Midbrain (tissue), 1 donor: ENCODE results near the gene S1PR3.

Experiments
- DNase-seq: peaks from one replicate; lab custom pipeline; 2025; lab: John Stamatoyannopoulos, UW

S1PR3 gene

DNA sequence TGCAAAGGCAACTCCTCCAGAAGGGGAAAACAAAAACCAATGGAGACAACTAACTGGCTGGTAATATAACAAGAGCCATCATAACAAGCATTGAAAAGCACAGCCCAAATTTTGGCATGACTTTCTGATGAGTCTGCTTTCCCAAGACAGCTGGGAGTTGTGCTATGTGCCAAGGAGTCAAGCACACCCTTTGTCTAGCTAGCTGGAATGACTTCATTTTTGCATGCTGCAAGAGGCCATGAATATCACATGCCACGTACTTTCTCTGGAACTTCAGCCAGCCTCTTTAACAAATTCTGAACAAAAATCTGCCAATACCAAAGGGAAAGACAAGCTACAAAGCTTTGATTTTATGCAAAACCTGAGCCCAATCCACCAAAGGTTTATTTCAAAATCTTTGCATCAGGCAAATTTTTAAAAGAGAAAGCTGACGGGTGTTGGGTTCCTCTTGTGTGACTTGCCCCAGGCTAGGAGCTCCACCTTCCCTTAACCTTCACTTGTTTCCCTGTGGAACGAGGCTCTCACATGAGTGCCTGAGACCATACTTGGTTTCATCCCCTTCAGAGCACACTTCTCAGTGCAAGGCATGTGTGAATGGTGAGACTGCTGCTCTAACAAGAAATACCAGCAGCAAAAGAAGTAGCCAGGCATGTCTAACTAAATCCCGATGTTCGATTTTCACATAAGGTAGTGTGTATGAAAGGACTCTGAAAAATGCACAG, 47.3 kb downstream of the S1PR3 start:
- DNase-seq = peak; percentile 71

DNA sequence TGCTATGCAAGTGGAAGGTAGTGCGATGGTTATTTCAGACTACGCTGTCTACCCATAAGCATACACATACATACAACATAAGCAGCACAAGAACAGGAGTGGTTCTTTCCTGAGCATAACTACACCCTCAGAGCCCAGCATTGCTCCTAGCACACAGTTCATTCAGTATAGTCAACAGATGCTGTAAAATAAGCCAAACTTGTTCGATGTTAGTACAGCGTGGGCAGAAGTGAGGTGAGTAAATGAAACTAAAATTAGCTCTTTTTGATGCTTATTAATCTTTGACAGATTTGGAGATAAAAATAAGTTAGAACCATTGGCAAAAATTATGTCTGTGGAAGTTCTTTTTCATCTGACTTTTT, 47.8 kb downstream of the S1PR3 start:
- DNase-seq = no peak

DNA sequence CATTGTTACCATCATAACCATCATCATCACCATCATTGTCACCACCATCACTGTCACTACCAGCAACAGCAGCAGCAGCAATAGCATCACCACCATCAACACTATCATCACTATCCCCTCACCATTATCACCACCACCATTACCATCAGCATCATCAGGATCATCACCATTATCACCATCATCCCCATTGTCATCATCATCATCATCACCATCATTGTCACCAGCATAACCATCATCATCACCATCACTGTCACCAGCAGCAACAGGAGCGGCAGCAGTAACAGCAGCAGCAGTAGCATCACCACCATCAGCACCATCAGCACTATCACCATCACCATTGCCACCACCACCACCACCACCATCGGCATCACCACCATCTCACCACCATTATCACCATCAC, 48.4 kb downstream of the S1PR3 start:
- no peak for DNase-seq

- DNase-seq = no peak
These were observed 51.7 kb downstream of the S1PR3 start for GRCh38 chr9:89042984-89043383.

DNA sequence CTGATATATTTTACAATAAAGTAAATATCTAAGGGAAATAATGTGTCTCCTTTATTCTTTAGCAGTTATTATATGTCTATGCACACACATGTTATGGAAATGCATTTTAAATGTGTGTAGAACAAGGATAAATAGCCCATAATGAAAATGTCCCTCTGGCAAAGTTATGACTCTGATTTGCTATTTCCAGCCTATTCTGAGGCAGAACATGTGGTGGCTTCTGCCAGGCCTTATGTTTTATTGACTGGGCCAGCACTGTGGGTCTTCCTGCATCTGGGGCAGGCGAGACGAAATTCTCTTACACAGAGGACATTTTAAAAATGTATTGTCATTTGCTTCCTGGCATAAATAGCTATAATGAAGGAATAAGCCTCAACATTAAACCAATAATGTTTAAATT, 52.8 kb downstream of the S1PR3 start:
- DNase-seq = no peak

DNA sequence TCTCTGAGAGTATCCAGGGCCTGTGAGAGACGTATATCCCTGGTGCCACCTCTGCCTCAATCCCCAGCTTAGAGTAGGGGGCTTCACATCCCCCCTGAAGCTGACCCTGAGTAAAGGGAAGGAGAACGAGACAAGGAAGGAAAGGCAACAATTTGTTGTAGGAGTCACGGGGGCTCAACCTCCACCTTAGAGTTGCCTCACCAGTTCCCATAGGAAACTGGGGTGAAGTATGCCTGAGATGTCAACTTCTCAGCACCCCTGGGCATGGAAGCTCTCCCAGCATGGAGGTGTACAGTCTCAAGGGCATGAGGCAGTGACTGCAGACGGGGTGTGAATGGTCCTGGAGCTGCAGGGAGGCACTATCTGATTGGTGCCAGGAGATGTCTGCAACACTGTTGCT, 53.6 kb downstream of the S1PR3 start:
- no peak for DNase-seq

DNA sequence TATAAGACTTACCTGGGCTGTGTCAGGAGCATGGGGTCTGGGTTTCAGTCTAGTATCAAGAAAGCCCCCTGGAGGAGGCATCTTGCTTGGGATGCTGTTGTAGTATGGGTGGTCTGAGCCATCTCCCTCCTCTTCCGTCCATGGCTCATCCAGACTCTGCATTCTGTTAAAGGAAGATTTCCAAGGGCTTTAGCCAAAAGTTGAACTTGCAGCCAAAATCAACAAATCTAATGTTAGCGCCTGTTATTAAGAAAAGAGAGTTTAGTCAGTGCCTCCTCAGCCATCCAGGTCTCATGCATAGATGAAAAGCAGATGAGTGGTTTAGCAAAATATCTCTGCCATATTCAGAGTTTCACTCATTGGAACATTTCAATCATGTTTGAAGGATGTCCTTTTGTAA, 55.6 kb downstream of the S1PR3 start:
- no peak for DNase-seq

GRCh38 chr9:89047667-89048066, 56.4 kb downstream of the S1PR3 start:
- no peak for DNase-seq

DNA sequence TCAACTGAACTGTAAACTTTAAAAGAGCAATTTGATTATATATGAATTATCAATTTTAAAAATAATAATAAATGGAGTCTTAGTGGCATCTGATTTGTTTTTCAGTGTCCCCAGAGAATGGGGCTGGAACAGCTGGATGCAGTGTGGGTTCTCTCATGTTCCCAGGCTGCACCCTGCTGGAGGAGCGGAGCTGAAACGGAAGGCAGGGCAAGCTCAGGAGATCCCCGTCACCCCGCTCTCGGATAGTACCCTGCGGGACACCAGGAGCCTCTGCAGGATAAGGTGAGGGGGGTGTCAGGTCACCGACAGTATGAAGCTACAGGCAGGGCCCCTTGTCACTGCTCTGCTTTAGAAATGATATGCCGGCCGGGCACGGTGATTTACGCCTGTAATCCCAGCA, 57.3 kb downstream of the S1PR3 start:
- DNase-seq = no peak

- no peak for DNase-seq
These were observed 58.4 kb downstream of the S1PR3 start for GRCh38 chr9:89049646-89050045.

DNA sequence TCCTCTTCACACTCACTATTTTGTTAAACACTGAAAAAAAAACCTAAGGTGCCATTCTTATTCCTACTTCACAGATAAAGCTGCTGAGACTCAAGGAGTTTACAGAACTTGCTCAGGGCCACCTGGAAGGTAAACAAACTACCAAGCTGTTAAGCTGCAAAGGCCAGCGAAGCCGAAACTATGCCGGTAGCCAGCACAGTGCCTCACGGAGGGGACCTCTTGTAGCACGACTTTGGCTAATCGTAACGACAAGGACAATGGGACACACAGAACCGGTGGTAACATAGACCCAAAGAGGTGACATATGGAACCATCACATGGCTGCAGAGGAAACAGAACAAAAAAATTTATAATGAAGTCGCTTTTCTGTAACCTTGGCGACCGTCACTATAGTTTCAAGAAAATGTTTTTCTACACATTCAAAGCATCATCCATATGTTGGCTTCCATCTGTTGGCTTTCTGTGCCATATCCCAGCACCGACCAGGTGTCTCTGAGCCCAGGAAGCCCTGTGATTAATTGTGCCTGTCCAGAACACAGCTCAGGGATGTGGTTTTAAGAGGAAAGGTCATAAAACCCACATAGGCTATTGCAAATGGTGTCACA, 60.3 kb downstream of the S1PR3 start:
- DNase-seq = no peak

GRCh38 chr9:89052470-89053097, 61.3 kb downstream of the S1PR3 start:
- DNase-seq = no peak

DNA sequence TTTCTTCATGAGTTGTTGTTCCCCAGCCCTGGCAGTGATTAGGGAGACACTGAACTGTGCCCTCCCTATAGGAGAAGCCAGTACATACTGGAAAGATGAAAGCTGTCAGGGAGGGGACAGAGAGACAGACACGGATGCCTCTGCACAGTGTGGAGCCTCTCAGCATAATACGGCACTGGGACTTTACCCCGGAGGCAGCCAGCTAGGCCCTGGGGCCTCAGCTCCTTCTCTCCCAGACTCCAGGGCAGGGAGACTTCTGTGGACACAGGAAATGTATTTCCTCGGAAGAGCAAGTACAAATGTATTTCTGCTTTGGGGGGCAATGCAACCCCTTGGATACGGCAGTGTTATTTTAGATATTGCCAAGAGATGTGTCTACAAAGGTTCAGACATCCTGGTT, 62.0 kb downstream of the S1PR3 start:
- no peak for DNase-seq
